HUES48 (cell line): ENCODE measurements around the gene ATAD2B.

Source experiments
- H3K27ac ChIP-seq: one replicate; pipeline ENCODE4 v1.7.0; 2013; ENCODE audit warnings: low read depth, low read length, inconsistent platforms
- H3K27me3 ChIP-seq: 2 replicates; pipeline ENCODE4 v1.6.1; 2013; ENCODE audit warnings: mild to moderate bottlenecking, low read length; ENCODE audit not compliant: control insufficient read depth, insufficient read depth
- H3K36me3 ChIP-seq: 2 replicates; pipeline ENCODE4 v1.6.1; 2013; ENCODE audit warnings: low read length; ENCODE audit not compliant: control insufficient read depth, insufficient read depth
- H3K4me1 ChIP-seq: 2 replicates; pipeline ENCODE4 v1.6.1; 2013; ENCODE audit warnings: mild to moderate bottlenecking, low read length; ENCODE audit not compliant: control insufficient read depth, insufficient read depth
- H3K4me3 ChIP-seq: 2 replicates; pipeline ENCODE4 v1.5.1; 2013; ENCODE audit warnings: mild to moderate bottlenecking, low read depth, low read length
- H3K9ac ChIP-seq: 2 replicates; pipeline ENCODE4 v1.6.1; 2013; ENCODE audit warnings: mild to moderate bottlenecking, low read depth, low read length, moderate library complexity
- H3K9me3 ChIP-seq: 2 replicates; pipeline ENCODE4 v1.6.1; 2013; ENCODE audit warnings: low read length; ENCODE audit not compliant: control insufficient read depth, insufficient read depth

The ATAD2B gene

DNA sequence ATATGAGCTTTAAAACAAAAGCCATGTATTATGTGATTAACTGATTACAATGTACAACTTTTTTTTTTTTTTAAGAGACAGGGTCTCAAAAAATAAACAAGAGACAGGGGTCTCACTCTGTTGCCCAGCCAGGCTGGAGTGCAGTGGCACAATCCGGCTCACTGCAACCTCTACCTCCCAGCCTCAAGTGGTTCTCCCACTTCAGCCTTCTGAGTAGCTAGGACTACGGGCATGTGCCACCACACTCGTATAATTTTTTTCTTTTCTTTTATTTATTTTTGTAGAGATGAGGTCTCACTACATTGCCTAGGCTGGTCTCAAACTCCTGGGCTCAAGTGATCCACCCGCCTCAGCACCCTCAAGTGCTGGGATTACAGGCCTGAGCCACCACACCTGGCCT lies 103.1 kb downstream of the ATAD2B start:
- H3K9me3 ChIP-seq = no peaks in the 10 kb centered on the region
- no peak overlapping the region for H3K27ac ChIP-seq
- no peak overlapping the region for H3K9ac ChIP-seq
- no peaks in the 10 kb centered on the region for H3K4me1 ChIP-seq
- no peaks in the 10 kb centered on the region for H3K27me3 ChIP-seq
- H3K36me3 ChIP-seq = peaks cover 15% of the 10 kb centered on the region
- no peak overlapping the region for H3K4me3 ChIP-seq

DNA sequence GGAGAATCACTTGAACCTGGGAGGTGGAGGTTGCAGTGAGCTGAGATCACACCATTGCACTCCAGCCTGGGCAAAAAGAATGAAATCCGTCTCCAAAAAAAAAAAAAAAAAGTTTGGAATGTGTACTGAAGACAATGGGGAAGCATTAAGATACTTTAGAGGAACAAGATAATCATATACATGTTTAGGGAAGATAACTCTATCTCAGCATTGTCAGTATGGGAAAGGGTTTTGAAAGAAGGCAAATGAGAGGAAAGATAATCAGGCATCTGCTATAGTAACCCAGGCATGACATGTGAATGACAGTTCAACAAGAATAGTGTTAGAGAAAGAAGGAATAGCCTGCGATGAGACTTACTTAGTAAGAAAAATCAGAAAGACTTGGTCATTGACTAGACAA lies 112.0 kb downstream of the ATAD2B start:
- H3K27ac ChIP-seq = no peak overlapping the region
- no peaks in the 10 kb centered on the region for H3K27me3 ChIP-seq
- no peak overlapping the region for H3K4me3 ChIP-seq
- H3K36me3 ChIP-seq = peaks cover 5% of the 10 kb centered on the region
- no peaks in the 10 kb centered on the region for H3K9me3 ChIP-seq
- peaks cover 7% of the 10 kb centered on the region; the same call in 1 of the 2 replicates for H3K4me1 ChIP-seq
- H3K9ac ChIP-seq = no peak overlapping the region

DNA sequence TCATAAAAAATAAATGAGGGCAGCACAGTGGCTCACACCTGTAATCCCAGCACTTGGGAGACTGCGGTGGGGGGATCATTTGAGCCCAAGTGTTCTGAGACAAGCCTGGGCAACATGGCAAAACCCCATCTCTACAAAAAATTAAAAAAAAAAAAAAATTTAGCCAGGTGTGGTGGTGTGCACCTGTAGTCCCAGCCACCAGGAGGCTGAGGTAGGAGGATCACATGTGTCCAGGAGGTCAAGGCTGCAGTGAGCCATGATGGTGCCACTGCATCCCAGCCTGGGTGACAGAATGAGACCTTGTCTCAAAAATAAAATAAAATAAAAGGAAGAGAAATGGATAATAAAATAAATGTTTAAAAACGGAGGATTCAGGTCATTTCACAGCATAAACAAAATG lies 113.5 kb downstream of the ATAD2B start:
- Histone ChIP-seq H3K36me3 (peaks cover 14% of the 10 kb centered on the region), H3K4me1 (peaks cover 7% of the 10 kb centered on the region; the same call in 1 of the 2 replicates), H3K9ac (no peak overlapping the region), H3K4me3 (no peak overlapping the region), H3K9me3 (no peaks in the 10 kb centered on the region), H3K27me3 (no peaks in the 10 kb centered on the region), H3K27ac (no peak overlapping the region)

DNA sequence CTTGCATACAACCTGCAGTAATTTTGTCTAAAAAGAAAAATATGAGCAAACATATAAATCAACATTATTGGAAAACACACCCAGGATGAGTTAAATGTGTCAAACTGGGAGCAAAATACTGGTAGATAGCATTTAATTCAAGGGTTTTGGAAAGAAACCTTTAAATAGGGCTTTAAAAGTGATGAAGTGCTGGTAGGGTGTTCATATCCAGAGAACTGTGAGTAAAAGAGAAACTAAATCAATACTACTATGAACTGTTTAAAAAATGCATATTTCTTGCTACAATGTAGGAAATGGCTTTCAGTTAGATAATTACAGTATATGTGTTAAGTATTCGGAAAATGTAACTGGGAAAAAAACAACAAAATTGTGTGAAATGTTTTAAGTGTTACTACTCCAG lies 117.8 kb downstream of the ATAD2B start:
- Histone ChIP-seq H3K27ac (no peak overlapping the region), H3K36me3 (peaks cover 17% of the 10 kb centered on the region), H3K4me1 (peaks cover 7% of the 10 kb centered on the region; the same call in 1 of the 2 replicates)

DNA sequence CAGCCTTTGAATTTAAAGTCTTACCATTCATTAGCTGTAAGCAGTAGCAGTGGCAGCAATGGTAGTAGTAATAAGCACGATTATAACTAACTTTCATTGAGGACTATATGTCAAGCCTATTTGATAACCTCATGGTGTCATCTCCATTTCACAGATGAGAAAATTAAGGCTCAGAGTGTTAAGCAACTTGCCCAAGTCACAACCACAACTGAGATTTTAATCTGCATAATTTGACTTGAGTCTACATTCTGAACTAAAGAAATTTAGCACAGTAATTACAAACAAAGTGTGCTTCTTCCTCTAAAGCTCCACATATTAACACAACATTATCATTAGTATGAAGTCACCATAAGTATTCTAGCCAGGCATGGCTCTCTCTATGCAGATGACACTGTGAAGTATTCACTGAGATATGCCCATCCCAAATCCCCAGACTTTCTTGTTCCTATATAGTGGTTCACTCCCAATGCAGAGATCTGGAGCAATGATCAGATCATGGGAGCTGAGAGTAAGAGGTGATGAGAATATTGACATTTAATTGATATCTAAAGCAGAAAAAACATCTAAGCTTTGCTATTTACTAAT lies 120.2 kb downstream of the ATAD2B start:
- Histone ChIP-seq H3K9ac (no peak overlapping the region), H3K4me1 (no peaks in the 10 kb centered on the region), H3K36me3 (peaks cover 17% of the 10 kb centered on the region), H3K4me3 (no peak overlapping the region), H3K9me3 (no peaks in the 10 kb centered on the region), H3K27ac (no peak overlapping the region), H3K27me3 (no peaks in the 10 kb centered on the region)

More for the DNA sequence above, 117.8 kb downstream of the ATAD2B start:
- Histone ChIP-seq H3K27me3 (no peaks in the 10 kb centered on the region), H3K4me3 (no peak overlapping the region), H3K9ac (no peak overlapping the region), H3K9me3 (no peaks in the 10 kb centered on the region)

DNA sequence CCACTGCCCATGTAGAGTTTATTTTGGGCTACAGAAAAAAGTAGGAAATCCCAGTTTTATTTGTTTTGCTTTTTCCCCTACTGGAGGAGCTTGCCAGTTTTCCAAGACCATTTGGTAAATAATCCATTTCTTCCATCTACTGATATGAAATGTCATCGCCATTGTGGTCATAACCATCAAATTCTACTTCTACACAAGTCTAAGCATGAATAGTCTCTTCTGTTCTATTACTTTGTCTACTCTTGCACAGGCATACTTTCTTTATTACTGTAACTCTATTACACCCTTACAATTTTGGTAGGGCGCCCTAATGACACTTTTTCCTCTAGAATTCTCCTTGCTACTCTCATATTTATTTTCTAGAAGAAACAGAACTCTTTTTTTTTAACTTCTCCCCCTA lies 120.7 kb downstream of the ATAD2B start:
- no peaks in the 10 kb centered on the region for H3K9me3 ChIP-seq
- H3K9ac ChIP-seq = no peak overlapping the region
- no peaks in the 10 kb centered on the region for H3K4me1 ChIP-seq
- no peak overlapping the region for H3K4me3 ChIP-seq
- H3K36me3 ChIP-seq = peaks cover 17% of the 10 kb centered on the region
- no peak overlapping the region for H3K27ac ChIP-seq
- H3K27me3 ChIP-seq = no peaks in the 10 kb centered on the region

DNA sequence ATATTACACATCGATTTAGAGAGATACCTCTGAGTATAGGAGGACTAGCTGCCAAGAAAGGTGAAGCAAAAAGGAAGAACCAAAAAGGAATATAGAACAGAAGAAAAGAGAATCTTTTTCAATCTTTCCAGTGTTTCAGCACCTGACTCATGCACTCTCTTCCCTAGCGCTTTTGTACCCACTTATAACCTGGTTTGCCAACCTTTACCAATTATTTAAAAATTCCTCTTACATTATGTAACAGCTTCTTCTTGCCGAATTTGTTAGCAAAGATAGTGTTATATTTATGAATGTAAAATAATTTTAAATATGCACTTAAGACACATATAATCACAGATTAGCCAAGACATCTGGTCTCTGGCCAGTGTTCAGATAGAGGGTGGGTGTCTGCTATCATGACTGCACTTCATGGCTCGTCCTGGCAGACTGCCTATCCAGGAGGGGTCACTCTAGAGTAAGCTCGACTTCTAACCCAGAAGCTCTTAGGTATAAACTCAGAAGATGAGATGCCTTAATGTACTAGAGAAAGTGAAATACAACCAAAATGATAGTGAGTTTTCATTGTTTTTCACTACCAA lies 122.9 kb downstream of the ATAD2B start:
- Histone ChIP-seq H3K4me3 (no peak overlapping the region), H3K9ac (no peak overlapping the region), H3K4me1 (no peaks in the 10 kb centered on the region), H3K27me3 (no peaks in the 10 kb centered on the region), H3K36me3 (peaks cover 10% of the 10 kb centered on the region; the same call in 1 of the 2 replicates), H3K9me3 (no peaks in the 10 kb centered on the region), H3K27ac (no peak overlapping the region)

DNA sequence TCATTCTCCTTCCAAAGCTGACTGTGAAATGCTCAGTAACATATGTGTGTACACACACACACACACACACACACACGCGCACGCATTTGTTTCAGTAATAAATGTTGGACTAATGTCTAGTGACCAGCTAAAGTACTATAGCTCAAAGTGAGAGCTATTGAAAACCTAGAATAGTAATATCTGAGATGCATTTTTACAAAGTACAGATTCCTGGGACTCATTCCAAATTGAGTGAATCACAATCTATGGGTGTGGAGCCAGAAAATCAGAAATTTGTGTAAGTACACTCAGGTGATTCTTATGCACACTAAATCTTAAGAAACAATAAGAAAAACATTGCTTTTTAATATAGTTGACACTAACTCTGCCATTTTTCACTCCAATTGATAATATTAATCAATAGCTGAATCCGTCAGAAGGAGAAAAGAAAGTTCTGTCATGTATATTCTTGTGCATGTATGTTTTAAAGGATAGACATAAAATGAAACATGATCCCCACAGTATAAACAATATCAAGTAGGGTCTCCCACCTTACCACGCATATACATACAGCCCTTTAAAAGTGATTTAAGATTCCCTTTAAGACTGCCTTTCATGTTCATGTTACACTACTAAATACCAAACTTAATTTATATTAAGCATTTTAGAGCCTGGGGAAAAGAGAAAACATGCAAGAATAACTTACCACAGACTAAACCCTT lies 123.5 kb downstream of the ATAD2B start:
- Histone ChIP-seq H3K4me1 (no peaks in the 10 kb centered on the region), H3K4me3 (no peak overlapping the region), H3K36me3 (0 out of 2 replicates have a peak, but pooled peaks cover 4% of the 10 kb centered on the region), H3K27ac (no peak overlapping the region), H3K9ac (no peak overlapping the region), H3K27me3 (no peaks in the 10 kb centered on the region), H3K9me3 (no peaks in the 10 kb centered on the region)

DNA sequence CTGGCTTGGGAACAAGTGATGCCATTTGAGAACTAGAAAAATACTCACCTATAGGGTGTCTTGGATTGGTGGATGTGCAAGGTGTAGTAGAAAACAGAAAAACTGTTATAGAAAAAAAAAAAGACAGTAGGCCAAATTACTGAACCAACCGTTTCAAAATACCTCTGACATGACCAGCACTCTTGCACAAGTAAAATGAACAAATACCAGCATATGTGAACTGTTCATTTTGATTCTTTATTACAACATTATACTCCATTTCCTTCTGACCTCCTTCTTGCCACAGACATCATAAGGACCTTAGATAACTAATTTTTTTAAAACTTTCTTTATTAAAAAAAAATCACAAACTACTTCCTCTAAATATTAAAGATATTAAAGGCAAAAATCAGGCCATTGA lies 125.5 kb downstream of the ATAD2B start:
- Histone ChIP-seq H3K4me1 (no peaks in the 10 kb centered on the region), H3K27ac (no peak overlapping the region), H3K9ac (no peak overlapping the region), H3K36me3 (peaks cover 4% of the 10 kb centered on the region; the same call in 1 of the 2 replicates), H3K9me3 (no peaks in the 10 kb centered on the region), H3K27me3 (no peaks in the 10 kb centered on the region), H3K4me3 (no peak overlapping the region)

DNA sequence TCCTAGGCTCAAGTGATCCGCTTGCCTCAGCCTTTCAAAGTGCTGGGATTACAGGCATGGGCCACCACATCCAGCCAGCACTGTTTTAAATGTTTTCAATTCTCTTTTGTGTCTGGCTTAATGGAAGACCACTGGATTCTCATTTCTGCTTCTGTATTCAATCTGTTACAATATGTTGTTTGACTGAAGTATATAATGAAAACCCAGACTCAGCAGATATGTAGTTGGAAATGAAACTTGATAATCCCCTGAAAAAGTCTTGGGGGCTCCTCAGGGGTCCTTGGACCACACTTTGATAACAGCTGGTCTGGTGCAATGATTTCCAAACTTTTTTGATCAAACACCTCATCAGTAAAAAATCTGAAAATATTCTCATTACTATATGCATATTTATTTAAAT lies 132.7 kb downstream of the ATAD2B start:
- no peaks in the 10 kb centered on the region for H3K27me3 ChIP-seq
- H3K9me3 ChIP-seq = no peaks in the 10 kb centered on the region

DNA sequence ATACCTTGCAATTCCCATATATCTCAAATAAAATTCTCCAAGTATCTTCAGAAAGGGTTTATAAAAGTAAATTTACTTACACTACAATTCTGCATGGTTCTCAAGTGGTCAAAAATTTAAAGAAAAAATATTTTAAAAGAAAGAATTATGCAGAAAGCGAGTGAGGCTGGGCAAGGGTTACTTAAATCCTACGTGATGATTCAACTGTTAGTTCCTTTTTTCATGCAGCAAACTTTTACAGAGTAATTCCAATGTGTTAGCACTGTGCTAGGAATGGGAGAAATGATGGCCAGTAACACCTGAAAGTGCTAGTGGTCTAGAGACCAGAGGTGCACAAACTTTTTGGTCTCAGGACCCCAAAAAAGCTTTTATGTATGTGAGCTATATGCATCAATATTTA lies 133.4 kb downstream of the ATAD2B start:
- Histone ChIP-seq H3K27ac (no peak overlapping the region), H3K27me3 (no peaks in the 10 kb centered on the region), H3K4me1 (no peaks in the 10 kb centered on the region), H3K9me3 (no peaks in the 10 kb centered on the region), H3K4me3 (no peak overlapping the region), H3K36me3 (peaks cover 4% of the 10 kb centered on the region; the same call in 1 of the 2 replicates), H3K9ac (no peak overlapping the region)

More for the DNA sequence above, 132.7 kb downstream of the ATAD2B start:
- no peak overlapping the region for H3K4me3 ChIP-seq
- H3K4me1 ChIP-seq = no peaks in the 10 kb centered on the region
- H3K36me3 ChIP-seq = peaks cover 4% of the 10 kb centered on the region; the same call in 1 of the 2 replicates
- H3K27ac ChIP-seq = no peak overlapping the region
- H3K9ac ChIP-seq = no peak overlapping the region
